K562 (cell line): ENCODE results near the gene CCDC184. TPM values are rescaled to one million over a fixed set of nuclear protein-coding genes. Genes with fewer than 3 reads are reported as not detected.

Experiments used
- CBFA2T2 ChIP-seq: fragments of 450-650 bp; conservative IDR thresholded peaks from 2 replicates; pipeline ENCODE4 v1.6.1; 2017; ENCODE audit warnings: mild to moderate bottlenecking
- ERF ChIP-seq: fragments of 450-650 bp; formaldehyde crosslinking; IDR thresholded peaks from 2 replicates; pipeline ENCODE4 v1.4.0; 2020; ENCODE audit warnings: mild to moderate bottlenecking, mixed read lengths
- EZH2 ChIP-seq: IDR thresholded peaks from 2 replicates; pipeline ENCODE4 v1.6.1; 2012; ENCODE audit warnings: low read depth, mild to moderate bottlenecking, inconsistent platforms, low read length, borderline replicate concordance
- NELFE ChIP-seq: IDR thresholded peaks from 2 replicates; pipeline ENCODE4 v1.6.1; 2011; ENCODE audit warnings: mild to moderate bottlenecking; ENCODE audit not compliant: insufficient read depth, insufficient read length
- PCBP2 ChIP-seq: fragments of 200-400 bp; formaldehyde crosslinking; IDR thresholded peaks from 2 replicates; pipeline ENCODE4 v1.6.1; 2018; ENCODE audit warnings: low read length, low read depth, mild to moderate bottlenecking, moderate library complexity; ENCODE audit not compliant: poor library complexity, severe bottlenecking
- RFX1 ChIP-seq: fragments of 450-650 bp; IDR thresholded peaks from 2 replicates; pipeline ENCODE4 v1.6.1; 2016; ENCODE audit warnings: mild to moderate bottlenecking, moderate library complexity
- TBP ChIP-seq: optimal IDR thresholded peaks from 2 replicates; pipeline ENCODE3; 2011; ENCODE audit warnings: low read depth, low read length, improper control_type of control experiment
- XRCC3 ChIP-seq: fragments of 450-650 bp; IDR thresholded peaks from 2 replicates; pipeline ENCODE4 v1.6.1; 2017; ENCODE audit warnings: mild to moderate bottlenecking, moderate library complexity
- ZNF668 ChIP-seq: fragments of 250-450 bp; sonication (Bioruptor Pico); IDR thresholded peaks from 2 replicates; pipeline ENCODE4 v1.8.0; 2022; ENCODE audit warnings: mild to moderate bottlenecking, inconsistent platforms
- polyA plus RNA-seq, 8 experiments: library from polyadenylated mRNA; depleted of rRNA in 4 of 8; stranded (reverse) in 5 of 8; unstranded in 3 of 8; fragments of >200 nt; fragmentation: Nextera tagmentation in 2 of 8; fragmentation: Illumina TruSeq in 1 of 8; extraction: Ambion mirVana in 2 of 8; extraction: Trizol in 1 of 8; gene quantifications; 2 replicates each; pipeline versions ENCODE4 v1.2.1 to v1.2.3, GENCODE V29; 2011 to 2014; ENCODE audit warnings: inconsistent platforms in 1 of 8, missing spikeins in 1 of 8
- total RNA-seq, 7 experiments: library from RNA; depleted of rRNA in 6 of 7; stranded (reverse); fragments of >200 nt in 6 of 7; fragmentation: Illumina TruSeq in 2 of 7; extraction: Trizol in 2 of 7; gene quantifications; 2 replicates each; pipeline versions ENCODE4 v1.2.1 to v1.2.3, GENCODE V29; 2011 to 2021; ENCODE audit warnings: low replicate concordance in 1 of 7
- TF ChIP-seq, protein P1 (sequence below): fragments of 250-450 bp; sonication (Bioruptor Pico); IDR thresholded peaks from 2 replicates; pipeline ENCODE4 v1.5.0; 2021; ENCODE audit warnings: mild to moderate bottlenecking, moderate library complexity
- TF ChIP-seq, protein P2 (sequence below), 3 experiments: fragments of 200-800 bp in 1 of 3; sonication (Bioruptor generic) in 1 of 3; sonication (generic) in 1 of 3; formaldehyde crosslinking in 1 of 3; IDR thresholded peaks; 2 replicates each; pipeline versions ENCODE4 v1.6.1 to v1.8.0; 2016 to 2022; ENCODE audit warnings: mild to moderate bottlenecking in 2 of 3, missing compliant biosample characterization in 2 of 3, missing genetic modification characterization in 2 of 3, missing genetic modification reagents in 1 of 3
- TF ChIP-seq, protein P3 (sequence below): IDR thresholded peaks from 2 replicates; pipeline ENCODE4 v1.6.1; 2011; ENCODE audit not compliant: insufficient read length; ENCODE audit errors: extremely low read depth
- TF ChIP-seq, protein P4 (sequence below): sonication (generic); formaldehyde crosslinking; IDR thresholded peaks from 2 replicates; pipeline ENCODE4 v1.8.0; 2022; ENCODE audit warnings: mild to moderate bottlenecking, missing genetic modification reagents
- TF ChIP-seq, protein P5 (sequence below), 2 experiments: fragments of 200-800 bp in 1 of 2; sonication (Bioruptor generic) in 1 of 2; sonication (generic) in 1 of 2; formaldehyde crosslinking in 1 of 2; IDR thresholded peaks in 1 of 2; conservative IDR thresholded peaks in 1 of 2; 2 replicates each; pipeline versions ENCODE4 v1.5.0 to v1.6.1; 2016 to 2020; ENCODE audit warnings: missing compliant biosample characterization in 1 of 2, missing genetic modification characterization in 1 of 2, missing genetic modification reagents in 1 of 2

Gene CCDC184
- total and polyA plus RNA-seq, 9 of the 15 experiments (the other 6 are each of a cell fraction or from before 2014, with no cell fraction given), result 0.09 TPM; not detected in 8

DNA sequence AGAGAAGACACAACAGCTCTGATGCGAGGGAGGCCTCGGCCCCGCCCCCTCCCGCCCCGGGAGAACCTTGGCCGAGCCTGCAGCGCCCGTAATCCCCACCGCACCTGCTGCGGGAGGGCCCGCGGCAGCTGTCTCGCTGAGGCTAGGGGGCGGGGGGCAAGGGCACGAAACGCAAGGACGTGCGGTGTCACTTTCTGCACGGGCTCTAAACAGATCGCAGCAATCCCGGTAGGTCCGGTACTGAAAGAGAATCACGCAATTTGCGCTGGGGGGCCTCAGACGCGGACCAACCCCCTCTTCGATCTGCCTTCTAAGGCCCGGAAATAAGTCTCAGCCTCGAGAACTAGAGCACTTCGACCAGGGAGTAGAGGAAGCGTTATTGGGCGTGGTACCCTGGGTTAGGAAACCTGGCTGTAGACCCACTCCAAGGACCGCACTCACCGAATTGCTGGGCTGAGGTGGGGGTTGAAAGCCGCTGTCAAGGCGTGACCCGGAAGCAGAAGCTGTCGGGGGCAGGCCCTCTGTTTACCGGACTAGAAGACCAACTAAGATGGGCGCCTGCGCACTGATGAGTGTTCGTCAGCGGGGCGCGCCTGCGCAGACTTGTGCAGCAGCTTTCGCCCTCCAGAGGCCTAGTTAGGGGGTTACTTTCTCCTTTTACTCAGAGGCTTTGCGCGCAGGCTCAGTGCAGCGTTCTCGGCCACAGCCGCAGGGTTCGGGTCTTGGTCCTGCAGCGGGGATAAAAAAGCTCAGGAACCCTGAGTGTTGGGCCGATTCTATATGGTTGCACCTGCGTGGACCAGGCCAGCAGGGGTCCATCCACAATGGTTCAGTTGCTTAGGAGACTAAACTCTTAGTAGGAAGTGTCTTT, 26.2 kb upstream of the CCDC184 start, which contains the start of gene ASB8 (continued):
- TF ChIP-seq, protein P1, sequence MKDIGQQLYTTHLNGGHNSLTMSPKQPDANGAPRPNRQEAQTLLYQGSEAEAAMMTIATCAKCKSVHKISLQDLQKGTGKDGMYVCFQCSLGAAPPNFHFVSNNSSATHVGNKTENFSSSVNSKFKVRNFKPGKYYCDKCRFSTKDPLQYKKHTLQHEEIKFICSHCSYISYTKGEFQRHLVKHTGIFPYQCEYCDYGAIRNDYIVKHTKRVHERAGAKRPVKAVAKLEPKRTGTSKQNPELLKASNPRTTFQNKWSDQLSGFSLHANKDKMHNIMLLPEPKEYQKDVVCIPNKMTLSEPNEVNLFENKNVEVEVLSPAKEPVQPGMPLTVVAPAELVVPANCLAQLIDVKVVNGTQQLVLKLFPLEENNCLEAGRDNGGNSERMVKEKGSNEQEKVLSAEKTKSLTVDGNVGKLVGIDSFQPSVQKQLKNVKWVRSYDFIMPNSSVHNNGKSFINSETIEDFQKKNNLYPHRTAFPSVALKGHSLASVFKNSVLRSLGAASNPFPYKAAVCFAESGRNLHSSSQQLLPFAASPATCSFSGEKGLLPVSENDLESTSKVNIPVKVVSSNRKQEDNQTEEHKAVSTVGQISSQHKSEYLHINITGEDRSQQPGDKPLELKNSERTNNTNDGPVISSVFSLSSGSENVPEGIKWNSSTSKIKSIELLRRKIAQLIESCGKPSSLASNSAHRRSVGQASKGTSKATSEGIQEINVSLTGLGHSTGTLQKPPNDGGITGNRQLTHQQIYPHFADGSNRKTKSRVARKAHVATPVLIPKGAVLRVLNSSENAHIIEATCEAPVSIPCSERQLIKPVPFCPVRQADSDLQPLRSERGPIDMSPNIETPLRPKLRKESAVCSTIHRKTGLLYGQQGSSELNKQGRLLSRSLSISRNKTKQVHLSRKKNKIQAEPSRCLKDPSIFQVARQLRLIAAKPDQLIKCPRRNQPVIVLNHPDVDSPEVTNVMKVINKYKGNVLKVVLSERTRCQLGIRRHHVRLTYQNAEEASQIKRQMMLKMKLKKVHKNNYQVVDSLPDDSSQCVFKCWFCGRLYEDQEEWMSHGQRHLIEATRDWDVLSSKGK, result no peak
- TF ChIP-seq EZH2 (no peak), CBFA2T2 (no peak), NELFE (no peak), XRCC3 (no peak), ERF (CRISPR knock-in tag) (no peak), TBP (peak; percentile 77), PCBP2 (no peak), ZNF668 (CRISPR knock-in tag) (no peak), RFX1 (no peak; the same call in 1 of the 2 replicates)
- TF ChIP-seq, protein P2, sequence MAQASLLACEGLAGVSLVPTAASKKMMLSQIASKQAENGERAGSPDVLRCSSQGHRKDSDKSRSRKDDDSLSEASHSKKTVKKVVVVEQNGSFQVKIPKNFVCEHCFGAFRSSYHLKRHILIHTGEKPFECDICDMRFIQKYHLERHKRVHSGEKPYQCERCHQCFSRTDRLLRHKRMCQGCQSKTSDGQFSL (CRISPR knock-in tag; IDR thresholded peaks at IDR 0.05), result no peak
- TF ChIP-seq, protein P2 (tag; IDR thresholded peaks at IDR 0.05), result no peak; a peak in 1 of 4 replicates
- TF ChIP-seq, protein P3, sequence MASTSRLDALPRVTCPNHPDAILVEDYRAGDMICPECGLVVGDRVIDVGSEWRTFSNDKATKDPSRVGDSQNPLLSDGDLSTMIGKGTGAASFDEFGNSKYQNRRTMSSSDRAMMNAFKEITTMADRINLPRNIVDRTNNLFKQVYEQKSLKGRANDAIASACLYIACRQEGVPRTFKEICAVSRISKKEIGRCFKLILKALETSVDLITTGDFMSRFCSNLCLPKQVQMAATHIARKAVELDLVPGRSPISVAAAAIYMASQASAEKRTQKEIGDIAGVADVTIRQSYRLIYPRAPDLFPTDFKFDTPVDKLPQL, result no peak
- TF ChIP-seq, protein P4, sequence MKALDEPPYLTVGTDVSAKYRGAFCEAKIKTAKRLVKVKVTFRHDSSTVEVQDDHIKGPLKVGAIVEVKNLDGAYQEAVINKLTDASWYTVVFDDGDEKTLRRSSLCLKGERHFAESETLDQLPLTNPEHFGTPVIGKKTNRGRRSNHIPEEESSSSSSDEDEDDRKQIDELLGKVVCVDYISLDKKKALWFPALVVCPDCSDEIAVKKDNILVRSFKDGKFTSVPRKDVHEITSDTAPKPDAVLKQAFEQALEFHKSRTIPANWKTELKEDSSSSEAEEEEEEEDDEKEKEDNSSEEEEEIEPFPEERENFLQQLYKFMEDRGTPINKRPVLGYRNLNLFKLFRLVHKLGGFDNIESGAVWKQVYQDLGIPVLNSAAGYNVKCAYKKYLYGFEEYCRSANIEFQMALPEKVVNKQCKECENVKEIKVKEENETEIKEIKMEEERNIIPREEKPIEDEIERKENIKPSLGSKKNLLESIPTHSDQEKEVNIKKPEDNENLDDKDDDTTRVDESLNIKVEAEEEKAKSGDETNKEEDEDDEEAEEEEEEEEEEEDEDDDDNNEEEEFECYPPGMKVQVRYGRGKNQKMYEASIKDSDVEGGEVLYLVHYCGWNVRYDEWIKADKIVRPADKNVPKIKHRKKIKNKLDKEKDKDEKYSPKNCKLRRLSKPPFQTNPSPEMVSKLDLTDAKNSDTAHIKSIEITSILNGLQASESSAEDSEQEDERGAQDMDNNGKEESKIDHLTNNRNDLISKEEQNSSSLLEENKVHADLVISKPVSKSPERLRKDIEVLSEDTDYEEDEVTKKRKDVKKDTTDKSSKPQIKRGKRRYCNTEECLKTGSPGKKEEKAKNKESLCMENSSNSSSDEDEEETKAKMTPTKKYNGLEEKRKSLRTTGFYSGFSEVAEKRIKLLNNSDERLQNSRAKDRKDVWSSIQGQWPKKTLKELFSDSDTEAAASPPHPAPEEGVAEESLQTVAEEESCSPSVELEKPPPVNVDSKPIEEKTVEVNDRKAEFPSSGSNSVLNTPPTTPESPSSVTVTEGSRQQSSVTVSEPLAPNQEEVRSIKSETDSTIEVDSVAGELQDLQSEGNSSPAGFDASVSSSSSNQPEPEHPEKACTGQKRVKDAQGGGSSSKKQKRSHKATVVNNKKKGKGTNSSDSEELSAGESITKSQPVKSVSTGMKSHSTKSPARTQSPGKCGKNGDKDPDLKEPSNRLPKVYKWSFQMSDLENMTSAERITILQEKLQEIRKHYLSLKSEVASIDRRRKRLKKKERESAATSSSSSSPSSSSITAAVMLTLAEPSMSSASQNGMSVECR, result peak; percentile 93
- TF ChIP-seq, protein P5, sequence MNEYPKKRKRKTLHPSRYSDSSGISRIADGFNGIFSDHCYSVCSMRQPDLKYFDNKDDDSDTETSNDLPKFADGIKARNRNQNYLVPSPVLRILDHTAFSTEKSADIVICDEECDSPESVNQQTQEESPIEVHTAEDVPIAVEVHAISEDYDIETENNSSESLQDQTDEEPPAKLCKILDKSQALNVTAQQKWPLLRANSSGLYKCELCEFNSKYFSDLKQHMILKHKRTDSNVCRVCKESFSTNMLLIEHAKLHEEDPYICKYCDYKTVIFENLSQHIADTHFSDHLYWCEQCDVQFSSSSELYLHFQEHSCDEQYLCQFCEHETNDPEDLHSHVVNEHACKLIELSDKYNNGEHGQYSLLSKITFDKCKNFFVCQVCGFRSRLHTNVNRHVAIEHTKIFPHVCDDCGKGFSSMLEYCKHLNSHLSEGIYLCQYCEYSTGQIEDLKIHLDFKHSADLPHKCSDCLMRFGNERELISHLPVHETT (CRISPR knock-in tag; conservative IDR thresholded peaks at IDR 0.05 in 1 of 2, IDR thresholded peaks at IDR 0.05 in 1 of 2), result peak in 1 of 2 experiments; percentile 87; a peak in 2 of 4 replicates
